NB4 (cell line): ENCODE data around the gene MGA.

Experiments
- CTCF ChIP-seq: IDR thresholded peaks from one replicate; pipeline ENCODE4 v1.5.1; 2012; ENCODE audit warnings: low read depth, low read length
- TF ChIP-seq, protein P1 (sequence below): IDR thresholded peaks from 2 replicates; pipeline ENCODE4 v1.6.1; 2011; ENCODE audit warnings: low read depth, low read length

DNA sequence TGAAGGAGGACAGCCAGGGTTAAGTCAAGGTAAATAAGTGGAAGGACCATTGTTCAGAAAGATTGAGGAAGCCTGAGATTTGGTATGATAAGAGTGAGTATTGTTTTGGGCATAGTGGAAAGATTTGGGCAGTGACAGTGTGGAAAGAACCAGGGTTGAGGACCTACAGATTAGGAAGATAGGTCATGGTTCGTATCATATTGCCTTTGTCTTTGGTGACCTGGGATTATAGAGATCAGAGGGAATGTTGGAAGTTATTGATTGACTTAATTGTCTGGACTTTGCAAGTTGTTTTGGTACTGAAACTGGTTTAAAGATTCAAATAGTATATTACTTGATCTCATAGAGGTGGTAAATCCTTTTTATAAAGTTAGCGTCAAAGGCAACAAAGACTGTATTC, 23.1 kb upstream of the MGA start:
- TF ChIP-seq CTCF = no peak
- TF ChIP-seq, protein P1, sequence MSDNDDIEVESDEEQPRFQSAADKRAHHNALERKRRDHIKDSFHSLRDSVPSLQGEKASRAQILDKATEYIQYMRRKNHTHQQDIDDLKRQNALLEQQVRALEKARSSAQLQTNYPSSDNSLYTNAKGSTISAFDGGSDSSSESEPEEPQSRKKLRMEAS = no peak
